KOPT-K1 (cell line): ENCODE data around the gene DOCK8.

Experiments
- H3K27ac ChIP-seq: fragments of 200-600 bp; sonication (generic); 2 replicates; pipeline ENCODE4 v1.5.1; 2016; ENCODE audit warnings: antibody characterized with exemption, mild to moderate bottlenecking, low read depth, low read length; ENCODE audit not compliant: poor library complexity, severe bottlenecking
- H3K36me3 ChIP-seq: fragments of 200-600 bp; sonication (generic); 2 replicates; pipeline ENCODE4 v1.5.1; 2017; ENCODE audit warnings: antibody characterized with exemption, mild to moderate bottlenecking, low read length, moderate library complexity; ENCODE audit not compliant: insufficient read depth
- H3K9me3 ChIP-seq: fragments of 200-600 bp; sonication (generic); 2 replicates; pipeline ENCODE4 v1.5.1; 2017; ENCODE audit warnings: antibody characterized with exemption, low read length, mild to moderate bottlenecking; ENCODE audit not compliant: insufficient read depth, poor library complexity, severe bottlenecking

DOCK8 gene

GRCh38 chr9:270657-271237, 56.1 kb downstream of the DOCK8 start:
- peaks cover 8% of the 10 kb centered on the region; the same call in 1 of the 2 replicates for H3K36me3 ChIP-seq
- peak overlapping the region; percentile 0 for H3K27ac ChIP-seq
- no peaks in the 10 kb centered on the region for H3K9me3 ChIP-seq

DNA sequence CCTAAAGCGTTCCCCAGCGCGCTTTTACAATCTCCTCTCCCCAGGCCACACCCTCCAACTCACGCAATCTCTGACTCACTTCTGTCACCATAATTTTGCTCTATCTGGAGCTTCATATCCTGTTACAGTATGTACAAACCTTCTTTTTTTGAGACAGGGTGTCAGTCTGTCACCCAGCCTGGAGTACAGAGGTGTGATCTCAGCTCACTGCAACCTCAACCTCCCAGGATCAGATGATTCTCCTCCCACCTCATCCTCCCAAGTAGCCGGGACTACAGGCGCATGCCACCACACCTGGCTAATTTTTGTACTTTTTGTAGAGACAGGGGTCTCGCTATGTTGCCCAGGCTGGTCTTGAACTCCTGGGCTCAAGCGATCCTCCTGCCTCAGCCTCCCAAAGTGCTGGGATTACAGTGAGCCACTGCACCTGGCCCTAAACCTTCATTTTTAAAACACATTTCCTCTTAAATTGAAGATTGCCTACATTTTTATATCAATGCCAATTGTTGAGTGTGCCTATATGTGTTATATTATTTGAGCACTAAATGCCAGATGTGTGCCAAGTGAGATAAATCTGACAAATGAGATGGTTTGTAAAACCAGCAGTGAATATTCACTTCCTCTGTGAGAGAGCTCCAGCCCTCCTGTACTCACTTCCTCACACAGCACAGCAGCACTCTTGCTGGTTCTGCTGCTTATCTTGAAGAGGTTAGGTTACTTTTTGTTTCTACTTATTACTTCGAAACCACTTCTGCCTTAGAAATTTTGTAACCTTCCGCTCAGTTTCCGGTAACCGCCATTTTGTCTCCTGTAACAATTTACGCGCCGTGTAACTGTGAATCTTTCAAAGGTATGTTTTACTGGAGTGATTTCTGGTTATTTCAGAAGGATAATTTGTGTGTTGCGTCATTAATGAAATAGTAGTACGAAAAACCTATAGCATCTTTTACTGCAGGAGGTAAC, 57.9 kb downstream of the DOCK8 start:
- Histone ChIP-seq H3K27ac (peak overlapping the region; percentile 96), H3K36me3 (peaks cover 24% of the 10 kb centered on the region)

GRCh38 chr9:274406-274805, 59.7 kb downstream of the DOCK8 start:
- H3K9me3 ChIP-seq: no peaks in the 10 kb centered on the region
- H3K36me3 ChIP-seq: peaks cover 41% of the 10 kb centered on the region
- peak overlapping the region; percentile 96 for H3K27ac ChIP-seq

More for the DNA sequence above, 57.9 kb downstream of the DOCK8 start:
- H3K9me3 ChIP-seq: no peaks in the 10 kb centered on the region

GRCh38 chr9:277601-278295, 63.1 kb downstream of the DOCK8 start:
- peaks cover 74% of the 10 kb centered on the region for H3K36me3 ChIP-seq
- H3K27ac ChIP-seq: peak overlapping the region; percentile 89
- no peaks in the 10 kb centered on the region for H3K9me3 ChIP-seq

- Histone ChIP-seq H3K9me3 (no peaks in the 10 kb centered on the region), H3K36me3 (peaks cover 83% of the 10 kb centered on the region), H3K27ac (peak overlapping the region; percentile 89)
Observed at GRCh38 chr9:278651-279050, 64.0 kb downstream of the DOCK8 start.

- no peaks in the 10 kb centered on the region for H3K9me3 ChIP-seq
- peaks cover 91% of the 10 kb centered on the region for H3K36me3 ChIP-seq
- peak overlapping the region; percentile 89 for H3K27ac ChIP-seq
Observed at GRCh38 chr9:279674-280073, 65.0 kb downstream of the DOCK8 start.

GRCh38 chr9:281741-282645, 67.3 kb downstream of the DOCK8 start:
- H3K36me3 ChIP-seq: peaks cover 98% of the 10 kb centered on the region
- H3K27ac ChIP-seq: peak overlapping the region; percentile 37
- no peaks in the 10 kb centered on the region for H3K9me3 ChIP-seq

DNA sequence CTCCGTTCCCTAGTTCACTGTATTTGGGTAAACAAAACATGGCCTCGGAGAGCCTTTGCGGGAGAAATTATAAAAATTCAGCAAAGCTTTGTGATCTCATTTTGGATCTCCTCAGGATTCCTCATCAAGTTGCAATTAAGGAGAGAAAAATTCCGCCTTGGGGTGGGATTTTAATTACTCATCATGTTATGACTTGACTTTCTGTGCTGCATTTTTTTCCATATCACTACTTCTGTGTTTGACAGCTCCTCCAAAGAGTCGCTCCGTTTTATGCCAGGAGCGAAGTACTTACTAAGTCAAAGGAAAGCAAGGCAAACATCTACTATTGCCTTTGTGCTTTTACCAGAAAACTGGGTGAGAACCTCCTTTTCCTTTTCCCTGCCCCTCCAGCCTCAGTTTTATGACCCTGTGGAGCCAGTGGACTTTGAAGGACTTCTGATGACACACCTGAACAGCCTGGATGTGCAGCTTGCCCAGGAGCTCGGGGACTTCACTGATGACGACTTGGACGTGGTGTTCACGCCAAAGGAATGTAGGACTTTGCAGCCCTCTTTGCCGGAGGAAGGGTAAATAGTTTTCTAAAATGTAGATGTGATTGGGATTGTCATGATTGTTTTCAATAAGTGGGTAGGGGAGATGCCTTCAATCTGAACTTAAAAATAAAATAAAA, 71.5 kb downstream of the DOCK8 start:
- no peaks in the 10 kb centered on the region for H3K9me3 ChIP-seq
- peaks cover 100% of the 10 kb centered on the region for H3K36me3 ChIP-seq
- no peak overlapping the region for H3K27ac ChIP-seq

DNA sequence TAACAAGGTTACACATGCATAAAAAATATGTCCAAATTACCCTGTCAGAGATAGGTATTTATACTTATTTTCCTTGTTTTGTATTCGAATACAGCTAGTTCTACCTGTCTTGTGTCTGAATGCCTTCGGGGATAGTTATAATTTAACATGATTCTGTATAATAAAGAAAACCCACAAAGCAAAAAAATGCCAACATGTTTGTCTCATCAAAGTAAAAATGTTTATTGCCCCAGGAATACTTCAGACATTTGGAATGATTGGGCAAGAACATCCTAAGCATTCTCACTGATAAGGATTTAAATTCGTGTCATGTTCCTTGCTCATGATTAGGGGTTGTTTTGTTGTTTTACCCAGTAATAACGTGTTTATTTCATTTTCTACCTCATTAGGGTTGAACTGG, 74.5 kb downstream of the DOCK8 start:
- Histone ChIP-seq H3K9me3 (no peaks in the 10 kb centered on the region), H3K27ac (no peak overlapping the region), H3K36me3 (peaks cover 100% of the 10 kb centered on the region)

DNA sequence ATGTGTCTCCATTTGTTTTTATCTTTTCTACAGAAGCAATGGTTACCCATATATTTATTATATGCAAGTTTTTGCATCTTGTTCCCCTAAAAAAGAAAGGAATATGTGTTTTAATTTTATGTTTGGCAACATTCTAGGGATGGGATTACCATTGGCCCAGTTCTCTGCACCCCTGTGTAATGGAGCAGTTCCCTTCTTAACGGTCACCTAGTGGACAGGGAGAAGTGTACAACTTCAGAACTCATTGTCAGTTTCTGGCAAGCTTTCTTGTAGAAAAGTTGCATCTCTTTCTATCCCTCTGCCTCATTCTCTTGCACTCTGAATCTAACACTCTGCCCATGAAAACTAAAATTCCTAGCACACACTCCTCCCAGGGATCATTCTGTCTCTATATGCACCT, 78.2 kb downstream of the DOCK8 start:
- H3K27ac ChIP-seq: no peak overlapping the region
- peaks cover 100% of the 10 kb centered on the region for H3K36me3 ChIP-seq
- no peaks in the 10 kb centered on the region for H3K9me3 ChIP-seq

- no peak overlapping the region for H3K27ac ChIP-seq
- no peaks in the 10 kb centered on the region for H3K9me3 ChIP-seq
- peaks cover 100% of the 10 kb centered on the region for H3K36me3 ChIP-seq
Observed at GRCh38 chr9:295576-295975, 80.9 kb downstream of the DOCK8 start.

DNA sequence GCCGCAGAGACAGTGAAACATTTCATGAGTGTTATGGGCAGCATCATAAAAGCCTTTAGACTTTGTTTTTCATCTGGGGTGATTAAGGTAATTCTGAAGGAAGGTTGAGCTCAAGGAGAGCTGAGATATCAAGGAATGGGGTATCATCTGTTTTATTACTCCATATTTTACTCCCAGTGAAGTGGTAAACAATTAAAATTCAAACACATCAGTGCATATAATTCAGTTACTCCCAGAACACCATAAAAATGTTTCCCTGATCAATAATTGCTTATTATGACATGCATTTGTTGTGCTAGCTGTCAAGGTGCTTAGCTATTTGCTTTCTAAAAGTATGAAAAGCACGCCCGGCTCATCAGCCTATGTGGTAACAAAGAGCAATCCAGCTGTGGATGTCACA, 81.7 kb downstream of the DOCK8 start:
- Histone ChIP-seq H3K9me3 (no peaks in the 10 kb centered on the region), H3K36me3 (peaks cover 100% of the 10 kb centered on the region), H3K27ac (no peak overlapping the region)

- Histone ChIP-seq H3K36me3 (peaks cover 100% of the 10 kb centered on the region), H3K27ac (no peak overlapping the region)
Observed at GRCh38 chr9:297104-297972, 82.7 kb downstream of the DOCK8 start.

More at GRCh38 chr9:297104-297972, 82.7 kb downstream of the DOCK8 start:
- no peaks in the 10 kb centered on the region for H3K9me3 ChIP-seq
